ENCODE results near the gene TMEM50A. TPM values are rescaled to one million over a fixed set of nuclear protein-coding genes. Genes with fewer than 3 reads are reported as not detected.
"Not testable (repeated sequence)": the region's sequence is repeated elsewhere in the genome, so short reads cannot be mapped to it uniquely, and the experiment has no call there.

The TMEM50A gene
- total RNA-seq, 2 experiments from 2014 or later = 111 TPM

DNA sequence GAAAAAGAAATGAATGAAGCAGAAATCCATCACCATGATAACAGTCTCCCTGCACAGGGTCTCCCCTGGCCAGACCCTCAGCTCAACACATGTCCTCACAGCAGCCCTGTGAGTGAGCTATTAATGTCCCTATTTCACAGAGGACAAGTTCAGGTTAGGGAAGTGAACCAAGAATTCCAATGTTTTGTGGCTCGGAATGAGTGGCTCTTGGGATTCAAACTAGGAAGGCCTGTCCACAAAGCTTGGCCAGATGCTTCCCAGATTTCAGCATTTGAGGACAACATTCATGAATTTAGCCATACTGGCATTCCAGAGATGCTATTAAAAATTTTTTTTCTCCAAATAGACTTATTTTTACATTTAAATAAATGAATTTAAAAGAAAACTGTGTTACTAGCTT, 44.4 kb downstream of the TMEM50A start:
- CTCF ChIA-PET, POLR2A ChIA-PET: not testable (repeated sequence)

DNA sequence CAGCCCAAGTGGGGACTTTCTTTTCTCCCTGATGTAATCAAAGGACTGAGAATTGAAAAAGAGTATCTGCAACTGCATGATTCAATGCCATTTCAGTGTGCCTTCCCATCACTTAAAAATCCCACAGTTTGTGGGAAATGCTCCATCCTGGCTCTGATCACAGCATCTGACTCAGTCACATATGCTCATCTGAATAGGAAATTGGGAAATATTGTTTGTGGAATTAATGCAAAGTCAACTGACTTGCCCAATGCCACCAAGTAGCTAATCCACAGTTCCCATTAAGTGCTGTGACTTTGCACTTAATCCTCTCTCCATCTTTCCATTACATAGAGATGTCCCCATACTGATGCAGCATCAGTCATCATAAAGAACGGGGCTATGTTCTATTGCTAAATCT, 45.0 kb downstream of the TMEM50A start:
- CTCF ChIA-PET, POLR2A ChIA-PET: not testable (repeated sequence)

DNA sequence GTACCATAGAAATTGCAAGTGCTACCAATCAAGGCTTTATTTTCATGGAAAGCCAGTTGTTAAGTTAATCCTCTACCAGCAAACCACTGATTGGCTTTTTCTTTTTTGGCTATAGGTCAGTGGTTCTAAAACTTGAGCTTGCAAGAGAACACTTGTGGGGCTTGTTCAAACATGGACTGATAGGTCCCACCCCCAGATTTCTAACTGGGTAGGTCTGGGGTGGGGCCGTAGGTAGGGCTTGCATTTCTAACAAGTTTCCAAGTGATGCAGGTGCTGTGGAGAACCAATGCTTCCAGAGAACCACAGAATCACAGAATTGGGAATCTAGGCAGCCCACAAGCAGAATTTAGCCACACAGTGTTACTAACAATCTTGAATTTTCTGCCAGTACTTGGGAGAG, 45.7 kb downstream of the TMEM50A start:
- POLR2A ChIA-PET = not testable (repeated sequence)
- CTCF ChIA-PET = interaction anchor here (0.5 kb wide), 1 partner anchor 149 kb away, joined by 3 read pairs; no protein-coding TSS in a partner anchor

DNA sequence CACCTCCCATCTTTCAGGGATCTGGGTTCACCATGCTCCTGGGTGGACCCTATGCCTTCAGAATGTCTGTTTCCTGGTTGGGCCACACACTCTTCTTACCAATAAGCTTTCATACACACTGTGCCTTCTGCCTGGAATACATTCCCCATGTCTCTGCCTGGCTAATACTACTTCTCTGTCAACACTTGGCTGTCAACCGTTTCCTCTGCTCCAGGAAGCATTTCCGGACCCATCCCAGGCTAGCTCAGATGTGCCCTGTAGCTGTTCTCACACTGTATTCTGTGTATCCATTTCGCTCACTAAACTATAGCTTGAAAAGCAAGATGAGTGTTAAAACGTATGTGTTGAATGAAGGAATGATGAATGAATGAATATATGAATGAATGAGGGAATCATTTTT, 49.0 kb downstream of the TMEM50A start:
- POLR2A ChIA-PET = interaction anchor here (0.6 kb wide), 1 partner anchor 17 kb away, joined by 3 read pairs; no protein-coding TSS in a partner anchor
- CTCF ChIA-PET = not testable (repeated sequence)

DNA sequence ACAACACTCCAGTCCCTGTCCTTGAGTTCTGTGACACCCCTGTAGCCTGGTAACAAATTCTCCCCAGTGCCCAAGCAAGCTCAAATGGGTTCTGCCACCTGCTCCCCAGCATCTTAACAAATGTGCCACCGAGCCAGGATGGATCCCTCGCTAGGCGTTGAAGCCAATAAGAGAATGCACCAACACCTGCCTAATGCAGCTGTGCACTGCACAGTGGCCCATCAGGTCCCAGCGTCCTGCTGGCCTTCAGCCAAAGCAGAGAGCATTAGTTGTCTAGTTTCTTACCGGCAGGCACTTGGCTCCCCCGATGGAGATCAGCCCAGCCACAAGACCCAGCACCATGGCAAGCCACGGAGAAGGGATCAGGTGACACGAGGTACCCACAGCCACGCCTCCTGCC, 50.6 kb downstream of the TMEM50A start:
- POLR2A ChIA-PET, CTCF ChIA-PET: not testable (repeated sequence)

DNA sequence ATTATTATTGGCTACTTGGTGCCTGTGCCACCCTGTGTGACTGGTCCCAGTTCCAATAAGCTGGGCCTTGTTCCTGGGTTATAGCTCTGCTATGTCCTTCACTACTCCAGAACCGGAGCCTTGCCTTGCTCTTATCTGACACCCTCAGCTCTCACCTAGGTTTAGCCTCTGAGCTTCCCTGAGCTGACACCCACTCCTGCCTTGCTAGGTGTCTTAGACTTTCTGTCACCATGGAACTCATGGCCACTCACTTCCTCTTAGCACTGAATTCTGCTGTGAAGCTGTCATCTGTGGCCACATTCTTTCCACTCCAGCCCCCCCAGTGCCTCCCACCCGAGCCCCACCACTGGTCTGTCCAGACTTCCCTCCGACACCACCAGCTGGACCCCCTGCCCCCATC, 51.6 kb downstream of the TMEM50A start:
- CTCF ChIA-PET = not testable (repeated sequence)

DNA sequence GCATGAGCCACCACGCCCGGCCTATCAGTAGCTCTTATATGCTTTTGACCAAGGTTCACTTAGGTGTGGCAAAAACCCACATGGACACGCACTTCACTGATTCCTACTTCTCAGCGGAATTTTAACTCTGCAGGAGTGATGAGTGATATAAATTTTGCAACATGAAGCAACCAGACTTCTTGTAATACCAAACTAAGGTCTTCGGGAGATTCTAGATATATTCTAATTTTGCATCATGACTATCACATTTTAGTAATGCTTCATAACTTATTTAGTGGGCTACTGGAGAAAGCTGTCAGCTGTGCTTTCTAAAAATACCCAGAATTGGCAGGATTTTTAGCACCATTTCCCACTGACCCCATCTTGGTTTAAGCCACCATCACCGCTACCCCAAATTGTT, 54.7 kb downstream of the TMEM50A start:
- ChIA-PET CTCF (no interaction called here), POLR2A (no interaction called here)

More for the DNA sequence above, 51.6 kb downstream of the TMEM50A start:
- POLR2A ChIA-PET = not testable (repeated sequence)

DNA sequence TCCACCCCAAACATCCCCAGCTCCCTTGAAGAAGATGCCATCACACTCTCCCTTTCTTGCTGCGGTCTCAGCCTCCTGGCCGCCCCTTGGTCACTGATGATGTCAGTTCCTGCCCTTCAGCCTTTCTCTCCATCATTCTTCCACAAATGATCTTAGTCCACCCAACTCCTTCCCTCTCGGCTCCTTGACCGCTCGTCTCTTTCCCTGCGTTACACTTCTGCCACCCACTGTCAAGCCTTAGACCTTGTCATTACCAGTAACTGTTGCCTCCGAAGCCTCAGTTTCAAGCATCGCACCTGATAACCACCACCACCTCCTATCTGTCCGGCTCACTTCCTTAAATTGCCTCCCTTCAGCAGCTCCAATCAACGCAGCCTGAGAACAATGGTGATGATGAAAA, 59.4 kb downstream of the TMEM50A start:
- CTCF ChIA-PET = interaction anchor here (0.6 kb wide), 1 partner anchor 189 kb away, joined by 3 read pairs; no protein-coding TSS in a partner anchor
- POLR2A ChIA-PET = not testable (repeated sequence)

DNA sequence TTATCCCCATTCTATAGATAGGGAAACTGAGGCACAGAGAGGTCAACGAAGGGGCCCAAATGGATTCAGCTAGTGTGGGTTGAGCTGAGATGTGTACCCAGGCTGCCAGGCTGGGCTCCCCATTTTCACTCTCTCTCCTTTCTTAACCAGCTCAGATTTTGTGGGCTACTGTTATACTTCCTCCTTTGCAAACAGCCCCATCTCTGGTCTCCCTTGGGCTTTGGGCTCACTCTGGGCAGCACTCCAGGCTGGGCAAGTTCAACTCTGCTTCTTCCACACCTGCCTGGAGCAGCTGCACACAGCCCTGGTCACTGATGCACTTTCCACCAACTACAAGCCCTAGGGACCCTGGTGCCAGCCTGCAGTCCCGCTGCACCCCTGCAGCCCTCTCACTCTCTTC, 59.9 kb downstream of the TMEM50A start:
- CTCF ChIA-PET, POLR2A ChIA-PET: not testable (repeated sequence)

DNA sequence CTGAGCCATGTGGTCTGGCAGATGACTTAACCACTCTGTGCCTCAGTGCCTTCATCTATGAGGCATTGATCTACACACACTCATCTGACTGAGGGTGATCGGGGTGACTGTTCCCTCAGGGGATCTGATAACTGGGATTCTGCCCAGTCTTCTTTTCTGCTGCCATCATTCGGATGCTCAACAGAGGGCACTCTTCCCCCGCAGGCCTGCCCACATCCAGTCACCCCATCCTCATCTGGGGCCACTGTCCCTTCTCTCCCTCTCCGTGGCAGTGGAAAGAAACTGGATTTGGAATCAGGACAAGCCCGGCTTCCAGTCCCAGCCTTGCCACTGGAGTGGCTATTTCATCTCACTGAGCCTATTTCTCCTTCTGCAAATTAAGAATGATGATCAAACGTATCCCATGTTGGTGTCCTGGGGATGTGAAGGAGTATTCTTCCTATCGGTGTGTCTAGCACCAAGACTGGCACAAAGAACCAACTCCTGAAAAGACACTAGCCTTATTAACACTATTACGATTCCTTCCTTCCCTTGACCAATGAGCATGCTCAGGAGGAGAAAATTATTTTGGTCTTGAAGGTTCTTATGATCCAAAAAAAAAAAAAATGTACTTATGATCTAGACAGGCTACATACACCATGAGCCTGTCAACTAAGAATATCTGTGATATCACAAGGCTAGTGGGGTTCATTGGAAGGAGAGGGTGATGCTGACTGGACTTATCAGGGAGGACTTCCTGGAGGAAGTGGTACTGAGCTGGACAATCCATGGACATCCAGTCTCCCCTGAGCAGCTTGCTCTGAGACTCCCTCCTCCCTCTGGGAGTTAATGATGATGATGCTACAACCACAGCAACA, 65.0 kb downstream of the TMEM50A start:
- CTCF ChIA-PET = interaction anchor here (0.7 kb wide), 1 partner anchor 80 kb away, joined by 3 read pairs; no protein-coding TSS in a partner anchor
- POLR2A ChIA-PET = not testable (repeated sequence)

DNA sequence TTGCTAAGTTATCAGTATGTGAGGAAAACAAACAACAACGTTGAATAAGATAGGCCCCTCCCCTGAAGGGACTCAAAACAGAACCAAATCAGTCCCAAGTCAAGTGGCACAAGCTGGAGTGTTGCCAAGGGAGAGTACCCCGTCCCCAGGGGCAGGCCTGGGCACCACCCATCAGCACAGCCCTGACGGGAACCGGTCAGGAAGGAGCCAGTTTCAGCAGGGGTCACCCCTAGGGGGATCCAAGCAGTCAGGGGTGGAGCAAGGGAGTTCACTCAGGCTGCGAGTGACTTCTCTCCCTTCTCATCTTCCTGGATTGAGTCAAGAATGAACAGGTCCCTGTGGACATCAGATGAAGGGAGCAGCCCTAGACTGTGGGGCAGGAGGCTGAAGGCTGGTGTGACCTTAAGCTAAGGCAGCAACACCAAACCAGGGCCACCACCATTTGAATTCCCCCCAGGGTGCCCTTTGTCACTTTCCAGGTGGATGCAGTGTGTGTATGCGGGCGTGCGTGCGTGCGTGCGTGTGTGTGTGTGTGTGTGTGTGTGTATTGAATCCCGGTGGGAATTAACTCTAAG, 67.7 kb downstream of the TMEM50A start:
- POLR2A ChIA-PET, CTCF ChIA-PET: not testable (repeated sequence)

DNA sequence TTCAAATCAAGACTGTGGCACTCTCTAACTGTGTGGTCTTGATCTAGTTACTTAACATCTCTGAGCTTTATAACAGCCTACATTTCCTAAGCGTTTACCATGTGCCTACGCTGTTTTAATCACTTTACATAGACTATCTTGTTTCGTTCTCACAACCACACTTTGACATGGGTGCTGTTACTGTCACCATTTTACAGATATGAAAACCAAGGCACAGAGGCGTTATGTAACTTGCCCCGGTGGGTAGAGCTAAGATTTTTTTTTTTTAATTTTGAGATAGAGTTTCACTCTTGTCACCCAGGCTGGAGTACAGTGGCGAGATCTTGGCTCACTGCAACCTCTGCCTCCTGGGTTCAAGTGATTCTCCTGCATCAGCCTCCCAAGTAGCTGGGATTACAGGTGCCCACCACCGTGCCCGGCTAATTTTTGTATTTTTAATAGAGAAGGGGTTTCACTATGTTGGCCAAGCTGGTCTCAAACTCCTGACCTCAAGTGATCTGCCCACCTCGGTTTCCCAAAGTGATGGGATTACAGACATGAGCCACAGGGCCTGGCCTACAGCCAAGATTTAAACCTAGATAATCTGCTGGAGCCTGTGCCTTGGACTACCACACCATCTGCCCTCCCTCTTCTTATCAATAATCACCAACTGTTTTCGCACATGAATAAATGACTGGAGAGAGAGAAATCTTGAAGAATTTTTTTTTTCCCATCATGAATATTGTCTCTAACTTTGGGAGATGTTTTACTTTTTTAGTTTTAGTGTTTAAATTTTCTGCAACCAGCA, 71.7 kb downstream of the TMEM50A start:
- POLR2A ChIA-PET = not testable (repeated sequence)

More for the DNA sequence above, 71.7 kb downstream of the TMEM50A start:
- CTCF ChIA-PET = not testable (repeated sequence)

Other genes starting within 250 kb of the TMEM50A start
- gene SYF2, start 105.8 kb upstream of the TMEM50A start, total RNA-seq = 10 to 100 TPM; 30.6 to 33.7 TPM
- 10 to 100 TPM; 81.0 to 95.0 TPM for gene RSRP1, start 90.9 kb upstream of the TMEM50A start, total RNA-seq
- gene RHD, start 65.8 kb upstream of the TMEM50A start, total RNA-seq = not detected
- gene RHCE, start 82.5 kb downstream of the TMEM50A start, total RNA-seq = under 1 TPM; 0.23 to 0.29 TPM
- 10 to 100 TPM; 15.0 to 16.4 TPM for gene MACO1, start 92.6 kb downstream of the TMEM50A start, total RNA-seq
- 1 to 10 TPM; 5.5 to 5.7 TPM for gene LDLRAP1, start 205.3 kb downstream of the TMEM50A start, total RNA-seq

All from activated CD8-positive, alpha-beta memory T cell treated with anti-CD3 and anti-CD28 coated beads for 36 hours (primary cell).